Kasumi-1 (cell line): Measurements from ENCODE around the gene KLHL22.
"Not testable (repeated sequence)": the region's sequence is repeated elsewhere in the genome, so short reads cannot be mapped to it uniquely, and the experiment has no call there.

ENCODE experiments used
- DNase-seq, 2 experiments: peaks; one replicate each; lab custom pipeline; 2025; lab: John Stamatoyannopoulos, UW

KLHL22 gene

DNA sequence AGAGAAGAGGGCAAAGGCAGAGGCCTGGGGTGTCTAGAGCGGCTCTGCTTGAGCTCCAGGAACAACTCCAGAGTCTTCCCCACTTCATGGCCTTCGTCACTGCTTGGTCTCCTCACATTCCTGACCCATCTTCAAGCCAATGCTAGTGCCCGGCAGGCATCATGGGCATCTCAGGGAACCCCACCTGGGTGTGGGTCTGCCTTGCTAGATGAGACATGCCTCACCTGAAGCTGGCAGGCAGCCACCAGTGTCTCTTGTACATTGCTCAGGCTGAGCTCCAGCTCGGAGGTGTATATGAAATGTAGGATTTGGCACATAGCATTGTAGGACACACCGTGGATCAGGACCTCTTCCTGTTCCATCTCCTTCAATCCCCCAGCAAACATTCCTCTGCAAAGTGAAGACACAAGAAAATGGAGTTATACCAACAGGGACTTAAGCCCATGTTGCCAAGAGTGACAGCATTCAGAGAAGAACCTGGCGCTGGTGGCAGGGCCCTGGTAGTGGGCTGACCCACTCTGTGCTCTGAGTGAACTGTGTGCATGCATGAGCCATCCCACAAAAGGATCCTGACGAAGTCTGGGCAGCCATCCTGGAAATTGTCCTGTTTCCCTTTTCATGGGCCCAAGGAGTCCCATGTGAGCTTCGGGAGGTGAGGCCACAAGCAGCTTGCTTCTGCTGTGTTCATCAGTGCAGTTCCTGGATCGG, 24.3 kb downstream of the KLHL22 start:
- no peak for DNase-seq

DNA sequence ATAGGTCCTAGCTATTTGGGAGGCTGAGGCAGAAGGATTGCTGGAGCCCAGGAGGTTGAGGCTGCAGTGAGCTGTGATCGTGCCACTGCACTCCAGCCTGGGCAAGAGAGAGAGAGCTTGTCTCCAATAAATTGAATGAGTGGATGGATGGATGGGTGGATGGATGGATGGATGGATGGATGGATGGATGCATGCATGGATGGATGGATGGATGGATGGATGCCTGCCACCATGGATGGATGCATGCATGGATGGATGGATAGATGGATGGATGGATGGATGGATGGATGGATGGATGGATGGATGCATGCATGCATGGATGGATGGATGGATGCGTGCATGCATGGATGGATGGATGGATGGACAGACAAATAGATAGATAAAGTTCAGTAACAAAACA, 25.1 kb downstream of the KLHL22 start:
- not testable (repeated sequence) for DNase-seq

DNA sequence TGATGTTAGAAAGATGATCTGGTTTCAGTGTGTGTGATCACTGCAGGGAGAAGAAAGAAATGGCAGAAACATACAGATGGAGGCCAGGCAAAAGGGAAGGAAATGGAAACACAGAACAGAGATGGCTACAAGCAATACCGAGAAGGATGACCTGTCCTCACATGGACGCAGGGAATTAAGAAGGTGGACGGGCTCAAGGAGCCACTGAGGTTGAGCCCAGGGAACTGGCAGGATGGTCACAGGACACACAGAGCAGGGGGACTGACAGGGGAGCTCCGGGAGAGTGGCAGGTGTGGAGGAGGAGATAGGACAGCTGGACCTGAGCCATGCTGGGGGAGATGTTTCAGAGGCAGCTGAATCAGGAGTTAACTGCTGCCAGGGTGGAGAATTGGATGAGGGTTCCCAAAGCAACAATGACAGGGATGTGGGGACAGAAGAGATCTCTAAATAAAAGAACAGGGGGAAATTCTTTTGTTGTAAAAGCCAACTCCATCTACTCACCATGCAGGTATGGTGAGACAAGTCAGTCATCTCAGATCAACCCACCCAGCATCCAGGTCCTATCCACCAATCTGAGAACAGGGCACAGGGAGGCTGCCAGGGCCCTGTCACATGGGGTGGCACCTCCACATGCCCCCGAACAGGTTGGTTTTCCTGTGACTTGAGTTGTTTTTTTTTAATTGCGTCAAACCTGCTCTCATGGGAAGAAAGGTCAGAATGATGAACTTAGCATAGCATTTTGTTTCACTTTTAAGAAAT, 26.3 kb downstream of the KLHL22 start:
- DNase-seq: no peak

DNA sequence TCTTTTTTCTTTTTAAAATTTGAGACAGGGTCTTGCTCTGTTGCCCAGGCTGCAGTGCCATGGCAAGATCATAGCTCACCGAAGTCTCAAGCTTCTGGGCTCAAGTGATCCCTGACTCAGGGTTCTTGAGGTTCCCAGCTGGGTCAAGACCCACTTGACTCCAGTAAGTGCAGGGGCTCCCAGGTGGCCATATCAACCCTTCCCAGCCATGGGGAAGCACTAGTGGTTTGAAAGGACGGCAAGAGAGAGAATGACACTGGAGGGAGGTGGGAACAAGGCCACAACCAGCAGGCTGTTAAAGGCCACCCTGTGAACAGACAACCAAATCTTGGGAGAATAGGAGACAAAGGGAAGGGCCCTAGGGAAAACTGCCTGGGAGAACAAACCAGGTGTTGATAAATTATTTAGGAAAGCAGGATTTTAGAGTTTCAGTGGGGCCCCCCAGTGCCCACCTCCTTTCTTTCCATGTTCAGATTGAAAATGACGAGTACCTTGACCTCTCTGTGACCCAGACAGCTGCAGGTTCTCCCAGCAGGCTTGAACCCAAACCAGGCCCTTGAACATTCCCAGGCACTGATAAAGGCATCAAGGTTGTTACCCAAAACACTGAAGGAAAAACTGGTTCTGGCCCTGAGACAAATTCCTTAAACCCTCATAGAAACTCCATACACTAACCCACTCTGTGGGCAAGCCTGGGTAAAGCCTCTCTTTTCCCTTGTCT, 28.8 kb downstream of the KLHL22 start:
- no peak for DNase-seq

DNA sequence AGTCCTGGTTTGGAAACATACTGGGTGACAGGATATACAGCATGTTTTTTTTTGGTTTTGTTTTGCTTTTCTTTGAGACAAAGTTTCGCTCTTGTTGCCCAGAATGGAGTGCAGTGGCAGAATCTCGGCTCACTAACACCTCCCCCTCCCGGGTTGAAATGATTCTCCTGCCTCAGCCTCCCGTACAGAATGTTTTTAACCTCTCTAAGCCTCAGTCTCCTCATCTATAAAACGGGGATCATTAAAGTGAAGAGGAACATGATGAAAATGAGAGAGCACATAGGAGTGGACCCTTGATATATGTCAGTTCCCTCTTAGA, 29.9 kb downstream of the KLHL22 start:
- no peak for DNase-seq

DNA sequence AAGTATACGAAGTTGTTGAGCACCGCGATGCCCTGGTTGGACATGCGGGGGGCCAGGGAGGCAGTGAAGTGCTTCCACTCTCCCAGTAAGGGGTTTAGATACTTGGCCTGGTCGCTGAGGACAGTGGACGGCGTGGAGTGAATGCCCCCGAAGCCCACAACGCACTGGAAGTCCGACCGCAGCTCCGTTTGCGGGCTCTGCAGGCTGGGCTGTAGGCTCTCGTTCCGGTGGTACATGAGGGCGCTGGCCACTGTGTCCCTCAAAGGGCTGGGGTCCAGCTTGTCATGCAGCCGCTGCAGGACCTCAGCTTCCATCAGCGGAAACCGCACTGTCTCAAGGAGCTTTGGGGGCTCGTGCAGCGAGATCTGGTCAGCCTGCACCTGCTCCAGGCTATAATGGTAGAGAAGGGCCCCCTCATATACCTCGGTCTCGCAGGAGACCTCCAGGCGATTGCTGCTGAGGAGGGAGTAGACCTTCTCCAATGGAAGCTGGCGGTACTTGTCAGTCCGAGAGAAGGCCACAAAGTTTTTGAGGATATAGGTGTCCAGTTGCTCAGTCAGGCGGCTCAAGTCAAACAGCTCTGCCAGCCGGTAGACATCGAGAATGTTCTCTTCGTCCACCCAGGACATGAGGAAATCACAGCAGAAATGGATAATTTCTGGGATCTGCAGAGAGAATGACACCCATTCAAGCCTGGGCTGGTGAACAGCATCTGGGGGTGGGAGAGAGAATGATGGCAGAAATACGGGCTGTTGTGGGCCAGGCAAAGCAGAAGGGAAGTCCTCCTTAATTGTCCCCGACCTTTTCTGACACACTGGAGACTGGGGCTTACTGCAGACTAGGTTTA, 30.5 kb downstream of the KLHL22 start:
- no peak for DNase-seq

DNA sequence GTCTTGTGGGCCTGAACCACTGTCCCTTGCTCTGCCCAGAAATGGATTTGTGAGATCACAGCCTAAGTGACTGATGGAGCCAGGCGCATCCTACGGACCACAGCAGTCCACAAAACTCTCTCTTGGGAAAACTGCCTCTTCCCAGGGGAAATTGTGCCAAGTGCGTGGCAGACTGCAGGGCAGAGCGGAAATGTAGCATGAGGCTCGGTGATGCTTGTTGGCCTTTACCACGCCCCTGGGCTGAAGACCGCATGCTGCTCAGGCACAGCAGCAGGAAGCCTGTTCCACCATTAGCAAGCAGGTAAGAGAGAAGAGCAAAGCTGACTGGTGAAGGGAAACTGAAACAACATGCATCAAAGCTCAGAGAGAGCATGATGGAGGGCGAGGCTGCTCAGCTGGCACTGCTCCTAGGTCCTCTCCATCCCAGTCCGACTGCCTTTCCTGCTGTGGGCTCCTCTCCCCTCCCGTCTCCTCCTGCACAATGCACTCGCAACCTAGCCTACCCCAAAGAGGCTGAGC, 31.4 kb downstream of the KLHL22 start:
- no peak for DNase-seq

DNA sequence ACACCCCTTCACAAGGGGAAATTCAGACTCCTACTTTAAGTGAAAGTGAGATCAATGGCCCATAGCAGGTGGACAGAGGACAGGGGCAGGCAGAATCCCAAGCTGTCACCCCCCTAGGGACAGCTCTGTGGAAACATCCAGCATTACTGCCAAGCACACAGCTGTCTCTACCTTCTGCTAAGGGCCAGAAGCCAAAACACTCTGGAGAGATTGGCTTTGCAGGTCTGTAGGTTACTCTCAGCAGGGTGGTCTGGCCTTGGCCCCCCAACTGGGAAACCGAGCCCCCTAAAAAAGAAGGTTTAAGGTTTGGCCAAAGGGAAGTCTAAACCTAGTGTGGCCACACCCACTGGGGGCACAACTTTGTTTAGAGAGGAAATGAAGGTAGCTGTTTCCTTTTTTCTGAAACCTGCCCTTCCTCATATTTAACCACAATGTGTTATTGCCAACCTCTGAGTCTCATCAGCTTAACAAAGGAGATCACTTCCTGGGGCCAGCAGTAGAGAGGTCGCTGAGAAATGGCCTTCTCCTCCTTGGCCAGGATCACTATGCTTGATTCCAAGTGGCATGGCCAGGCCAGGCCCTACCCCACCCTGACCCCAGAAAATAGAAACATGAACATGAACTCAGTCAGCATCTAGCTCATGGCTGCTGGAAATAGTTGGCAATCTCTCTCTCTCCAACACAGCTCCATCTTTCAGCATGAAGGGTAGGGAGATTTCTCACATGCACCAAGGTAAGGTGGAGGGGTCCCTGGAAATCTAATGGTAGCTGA, 32.1 kb downstream of the KLHL22 start:
- DNase-seq: peak; percentile 42 to 60

DNA sequence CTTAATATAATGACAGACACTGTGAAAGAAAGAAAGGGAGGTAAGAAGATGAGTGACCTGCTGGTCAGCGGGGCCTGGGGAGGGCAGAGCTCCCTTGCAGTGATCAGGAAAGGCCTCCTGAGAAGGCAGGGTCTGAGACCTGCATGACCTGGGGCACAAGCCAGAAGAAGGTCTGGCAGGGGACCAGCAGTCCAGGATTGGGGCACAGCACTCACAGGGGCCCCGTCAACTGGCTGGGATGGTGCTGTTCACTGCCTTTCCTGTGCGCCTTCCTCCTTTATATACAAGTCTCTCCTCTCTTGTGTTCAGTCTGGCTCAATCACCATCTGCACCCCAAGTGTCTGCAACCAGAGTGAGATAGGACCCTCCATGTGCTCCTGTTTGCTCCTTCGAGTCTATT, 35.7 kb downstream of the KLHL22 start:
- no peak for DNase-seq

DNA sequence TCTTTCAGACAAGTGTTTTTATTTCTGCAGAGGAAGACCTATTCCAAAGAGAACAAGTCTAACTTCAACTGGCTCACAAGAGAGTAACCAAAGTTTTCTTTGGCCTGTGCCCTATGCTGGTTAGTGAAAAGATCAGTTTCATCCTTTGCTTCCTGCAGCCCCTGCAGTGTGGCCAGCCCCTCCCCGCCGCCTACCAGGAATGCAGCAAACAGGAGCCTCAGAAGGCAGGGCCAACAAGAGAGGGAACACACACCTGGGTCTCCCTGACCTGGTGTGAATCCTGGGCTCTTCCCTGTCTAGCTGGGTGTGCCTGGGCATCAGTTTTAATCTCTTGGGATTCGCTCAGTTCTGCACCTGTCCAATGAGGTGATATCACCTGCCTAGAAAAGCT, 36.4 kb downstream of the KLHL22 start:
- DNase-seq: no peak

DNA sequence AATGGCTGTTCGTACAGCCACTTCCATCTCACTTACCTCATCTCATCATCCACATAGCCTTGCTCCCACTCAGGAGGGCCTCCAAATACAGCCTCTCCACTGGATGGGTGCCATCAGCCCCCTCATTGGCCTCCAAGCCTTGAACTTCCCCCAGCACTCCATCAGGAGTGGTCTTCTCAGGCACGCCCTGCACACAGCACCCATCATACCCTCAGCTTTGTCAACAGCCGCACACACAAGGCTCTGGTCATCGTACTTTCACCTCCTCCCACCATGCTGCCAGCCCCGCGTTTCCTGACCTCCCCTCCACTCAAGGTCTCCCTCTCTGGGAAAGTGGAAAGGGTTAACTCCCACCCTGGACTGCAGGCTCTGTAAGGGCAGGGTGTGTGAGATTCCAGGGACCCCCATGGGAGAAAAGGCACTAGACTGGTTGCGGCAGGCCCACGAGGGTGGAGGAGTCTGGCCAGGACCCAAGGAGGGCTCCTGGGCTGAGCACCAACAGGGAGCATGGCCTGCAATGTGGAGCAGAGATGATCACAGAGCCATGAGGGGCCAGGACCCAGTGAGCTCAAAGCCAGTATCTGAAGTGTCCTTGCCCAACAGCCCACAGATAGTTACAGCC, 37.0 kb downstream of the KLHL22 start:
- no peak for DNase-seq

DNA sequence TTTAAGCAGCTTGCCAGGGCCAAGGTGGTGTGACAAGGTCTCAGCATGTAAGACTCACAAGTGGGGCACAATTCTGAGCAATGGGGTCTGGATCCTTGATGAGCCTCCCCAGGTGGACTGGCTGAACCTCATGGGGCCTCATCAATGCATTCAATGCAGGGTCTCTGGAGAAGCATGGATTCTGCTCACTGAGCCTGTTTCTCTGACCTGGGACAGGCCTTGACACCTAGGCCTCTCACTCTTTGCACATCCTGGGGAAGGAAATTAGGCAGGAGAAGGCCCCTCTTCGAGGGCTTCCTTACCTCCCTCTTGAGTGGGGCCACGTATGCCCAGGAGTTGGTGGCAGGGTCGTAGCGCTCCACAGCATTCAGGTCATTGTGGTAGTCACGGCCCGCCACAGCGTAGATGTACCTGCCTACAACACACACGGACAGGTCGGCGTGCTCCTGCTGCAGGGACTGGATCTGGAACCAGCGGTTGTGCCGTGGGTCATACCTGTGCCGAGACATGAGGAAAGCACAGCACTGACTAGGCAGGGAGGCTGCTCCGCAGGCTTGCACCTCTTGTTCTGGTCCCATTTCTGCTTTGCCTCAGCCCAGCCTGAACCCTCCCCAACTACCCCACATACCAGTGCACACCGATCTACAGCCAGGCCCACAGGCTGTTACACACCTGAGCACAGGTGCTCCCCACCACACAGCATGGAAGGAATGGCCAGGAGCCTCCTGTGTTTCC, 37.9 kb downstream of the KLHL22 start:
- DNase-seq: no peak

DNA sequence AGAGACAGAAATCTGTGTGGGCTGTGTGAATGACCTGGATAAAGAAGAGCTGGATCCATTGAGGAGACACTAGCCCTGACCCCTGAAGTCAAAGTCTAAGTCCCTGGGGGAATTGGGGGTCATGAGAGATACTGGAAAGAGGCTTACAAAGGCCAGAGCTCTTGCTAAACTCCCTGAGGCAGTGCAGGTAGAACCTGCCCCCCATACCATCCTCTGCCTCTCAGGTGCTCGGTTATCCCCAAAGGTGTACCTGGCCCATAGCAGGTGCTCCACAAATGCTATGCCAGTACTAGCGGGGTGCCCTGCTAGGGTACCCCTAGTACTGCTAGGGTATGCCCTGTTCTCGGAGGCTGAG, 38.9 kb downstream of the KLHL22 start:
- no peak for DNase-seq

DNA sequence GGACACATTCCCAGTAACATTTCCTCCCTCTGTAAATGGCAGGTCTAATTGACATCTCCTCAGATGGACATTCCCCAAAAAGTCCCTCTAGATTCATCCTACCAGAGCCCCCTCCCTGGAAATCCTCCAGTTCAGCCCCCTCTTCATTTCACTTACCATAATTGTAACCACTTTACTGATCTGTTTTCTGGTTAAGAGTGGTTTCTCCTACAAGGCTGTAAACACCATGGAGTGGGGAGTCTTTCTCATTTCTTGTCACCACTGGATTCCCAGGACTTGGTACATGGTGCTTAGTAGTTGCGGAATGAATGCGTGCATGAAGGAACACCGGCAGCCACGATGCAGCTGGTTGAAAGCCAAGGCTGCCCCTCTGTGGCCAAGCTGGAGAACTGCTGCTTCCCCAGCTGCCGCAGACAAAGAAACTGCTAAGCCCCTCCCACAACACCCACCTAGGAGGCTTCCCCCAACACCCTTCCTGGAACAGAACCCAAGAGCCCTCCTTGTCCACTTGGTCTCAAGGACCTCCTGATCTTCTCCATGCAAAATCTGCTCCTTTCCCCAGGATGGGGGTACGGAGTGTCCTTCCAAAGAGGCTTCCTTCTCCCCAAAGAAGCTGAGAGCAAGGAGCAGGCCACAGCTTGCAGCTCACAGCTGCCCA, 39.4 kb downstream of the KLHL22 start:
- DNase-seq: peak; percentile 85 to 87

DNA sequence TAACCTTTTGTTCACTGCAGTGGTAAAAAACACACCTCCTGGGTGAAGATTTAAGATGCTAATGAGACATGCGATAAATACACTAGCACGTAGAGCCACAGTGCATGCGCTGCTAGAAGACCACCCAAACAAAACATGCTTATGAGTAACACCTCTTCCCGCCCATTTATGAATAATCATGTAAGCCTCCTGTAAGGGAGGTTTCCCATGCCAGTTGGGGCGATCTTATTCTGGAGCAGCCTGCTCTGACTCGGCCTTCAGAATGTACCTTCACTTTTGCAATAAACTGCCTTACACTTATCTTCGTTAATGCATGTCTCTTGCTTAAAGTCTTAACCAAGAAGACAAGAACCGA, 39.9 kb downstream of the KLHL22 start:
- no peak for DNase-seq

DNA sequence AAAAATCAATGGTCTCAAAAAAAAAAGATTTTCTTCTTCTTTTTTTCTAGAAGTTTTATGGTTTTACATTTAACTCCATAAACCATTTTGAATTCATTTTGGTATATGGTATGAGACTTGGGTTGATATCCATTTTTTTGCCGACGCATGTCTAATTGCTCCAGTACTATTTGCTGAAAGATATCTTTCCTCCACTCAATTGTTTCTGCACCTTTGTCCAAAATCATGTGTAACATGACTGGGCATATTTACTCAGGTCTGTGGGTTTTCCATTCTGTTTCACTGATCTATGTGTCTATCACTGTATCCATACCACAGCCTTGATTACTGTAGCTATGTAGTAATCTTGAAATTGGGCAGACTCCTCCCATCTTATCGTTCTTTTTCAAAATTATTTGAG, 42.4 kb downstream of the KLHL22 start:
- no peak for DNase-seq

DNA sequence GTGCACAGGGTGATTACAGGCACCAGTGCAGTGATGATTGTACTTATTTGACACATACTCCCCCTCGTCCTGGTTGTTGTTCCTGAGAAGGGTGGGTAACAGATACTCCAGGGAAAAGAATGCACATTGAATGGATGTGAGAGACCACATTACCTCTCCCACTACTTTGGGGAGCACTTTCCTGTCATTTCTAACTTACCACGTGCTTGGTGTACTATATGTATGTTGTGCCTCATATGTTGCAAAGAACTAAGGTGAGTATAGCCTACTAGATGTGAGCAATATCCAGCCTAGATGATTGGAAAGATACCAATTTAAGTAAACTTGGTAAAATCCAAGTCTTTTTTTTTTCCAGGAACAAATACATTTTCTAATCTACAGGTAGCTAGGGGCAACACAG, 43.7 kb downstream of the KLHL22 start:
- DNase-seq: no peak

DNA sequence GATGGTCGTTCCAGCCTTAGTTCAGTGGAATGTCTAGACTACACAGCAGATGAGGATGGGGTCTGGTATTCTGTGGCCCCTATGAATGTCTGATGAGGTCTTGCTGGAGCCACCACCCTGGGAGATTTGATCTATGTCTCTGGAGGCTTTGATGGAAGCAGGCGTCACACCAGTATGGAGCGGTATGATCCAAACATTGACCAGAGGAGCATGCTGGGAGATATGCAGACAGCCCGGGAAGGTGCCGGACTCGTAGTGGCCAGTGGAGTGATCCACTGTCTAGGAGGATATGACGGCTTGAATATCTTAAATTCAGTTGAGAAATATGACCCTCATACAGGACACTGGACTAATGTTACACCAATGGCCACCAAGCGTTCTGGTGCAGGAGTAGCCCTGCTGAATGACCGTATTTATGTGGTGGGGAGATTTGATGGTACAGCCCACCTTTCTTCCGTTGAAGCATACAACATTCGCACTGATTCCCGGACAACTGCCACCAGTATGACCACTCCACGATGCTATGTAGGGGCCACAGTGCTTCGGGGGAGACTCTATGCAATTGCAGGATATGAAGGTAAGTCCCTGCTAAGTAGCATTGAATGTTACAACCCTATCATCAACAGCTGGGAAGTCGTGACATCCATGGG, 44.3 kb downstream of the KLHL22 start:
- DNase-seq: not testable (repeated sequence)

DNA sequence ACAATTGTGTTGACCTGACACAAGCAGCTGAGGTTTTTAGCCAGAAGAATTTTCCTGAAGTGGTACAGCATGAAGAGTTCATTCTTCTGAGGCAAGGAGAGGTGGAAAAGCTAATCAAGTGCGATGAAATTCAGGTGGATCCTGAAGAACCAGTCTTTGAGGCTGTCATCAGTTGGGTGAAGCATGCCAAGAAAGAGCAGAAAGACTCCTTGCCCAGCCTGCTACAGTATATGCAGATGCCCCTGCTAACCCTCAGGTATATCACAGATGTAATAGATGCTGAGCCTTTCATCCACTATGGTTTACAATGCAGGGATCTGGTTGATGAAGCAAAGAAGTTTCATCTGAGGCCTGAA, 45.1 kb downstream of the KLHL22 start:
- no peak for DNase-seq
